Endothelial cell of umbilical vein (primary cell): ENCODE measurements around the gene AK9. TPM values are rescaled to one million over a fixed set of nuclear protein-coding genes. Genes with fewer than 3 reads are reported as not detected.

Source experiments
- BruUV-seq: library from RNA; stranded (reverse); fragments of 400-500 nt; replicated peaks from 2 replicates; lab custom pipeline; 2021; lab: Mats Ljungman, UMichigan
- CTCF ChIA-PET: fragments of 300-600, 350-600 bp; sonication (Branson Sonifier 250); formaldehyde crosslinking; loops from one replicate; lab custom pipeline; 2021; ENCODE audit warnings: antibody characterized with exemption, inconsistent platforms; lab: Charles Lee
- POLR2A ChIA-PET: fragments of 300-600, 350-600 bp; sonication (Branson Sonifier 250); formaldehyde crosslinking; loops from one replicate; lab custom pipeline; 2021; ENCODE audit warnings: antibody characterized with exemption, inconsistent platforms; lab: Charles Lee
- DNase-seq: peaks from one replicate; pipeline ENCODE4 v3.0.0-alpha.2; 2011; ENCODE audit warnings: low read depth, low spot score
- FAIRE-seq: peaks from 2 replicates; lab custom pipeline; 2011; peaks lifted over from hg19 to GRCh38; lab: Jason Lieb, UNC
- H2AFZ ChIP-seq: 2 replicates; pipeline ENCODE4 v1.6.0; 2012; ENCODE audit warnings: low read depth, low read length, control low read depth, inconsistent platforms
- H3K27ac ChIP-seq: 2 replicates; pipeline ENCODE4 v1.5.1; 2011; ENCODE audit warnings: low read depth, mild to moderate bottlenecking, control low read depth, low read length, moderate library complexity; ENCODE audit not compliant: insufficient read depth
- H3K27me3 ChIP-seq, 2 experiments: 2 replicates each; pipeline versions ENCODE4 v1.6.0 to v1.6.1; 2011; ENCODE audit warnings: low read length in 2 of 2, mixed read lengths in 1 of 2; ENCODE audit not compliant: control insufficient read depth in 2 of 2, insufficient read depth in 2 of 2
- H3K36me3 ChIP-seq, 2 experiments: 2 replicates in 1 of 2; 3 replicates in 1 of 2; pipeline ENCODE4 v1.5.1; 2011; ENCODE audit warnings: low read length in 2 of 2, mild to moderate bottlenecking in 1 of 2, moderate library complexity in 1 of 2; ENCODE audit not compliant: control insufficient read depth in 2 of 2, insufficient read depth in 2 of 2; ENCODE audit errors: extremely low read depth in 1 of 2
- H3K4me1 ChIP-seq: 3 replicates; pipeline ENCODE4 v1.5.1; 2011; ENCODE audit warnings: mild to moderate bottlenecking, low read length; ENCODE audit not compliant: control insufficient read depth, insufficient read depth; ENCODE audit errors: extremely low read depth
- H3K4me2 ChIP-seq: 2 replicates; pipeline ENCODE4 v1.6.1; 2011; ENCODE audit warnings: low read length, control low read depth, mixed read lengths; ENCODE audit not compliant: insufficient read depth
- H3K4me3 ChIP-seq, 3 experiments: fragments of 200-600 bp in 1 of 3; sonication (generic), shearing (Covaris generic) in 1 of 3; replicated peaks in 1 of 3; 2 replicates each; pipeline ENCODE4 v1.5.1; 2011 to 2016; ENCODE audit warnings: control low read depth in 3 of 3, low read length in 3 of 3, mild to moderate bottlenecking in 2 of 3, inconsistent platforms in 1 of 3, low read depth in 1 of 3, moderate library complexity in 1 of 3; ENCODE audit not compliant: insufficient read depth in 1 of 3
- H3K79me2 ChIP-seq: 2 replicates; pipeline ENCODE4 v1.6.0; 2012; ENCODE audit warnings: low read length, inconsistent platforms; ENCODE audit not compliant: control insufficient read depth, insufficient read depth
- H3K9ac ChIP-seq: replicated peaks from 2 replicates; pipeline ENCODE3; 2011; ENCODE audit warnings: low read length, control low read depth; ENCODE audit not compliant: insufficient read depth; ENCODE audit errors: extremely low read depth
- H3K9me1 ChIP-seq: replicated peaks from 3 replicates; pipeline ENCODE4 v1.6.0; 2011; ENCODE audit warnings: mild to moderate bottlenecking, low read length; ENCODE audit not compliant: control insufficient read depth, insufficient read depth; ENCODE audit errors: extremely low read depth
- H3K9me3 ChIP-seq: replicated peaks from 2 replicates; pipeline ENCODE4 v1.5.1; 2012; ENCODE audit warnings: low read length, inconsistent platforms; ENCODE audit not compliant: control insufficient read depth, insufficient read depth
- H4K20me1 ChIP-seq: replicated peaks from 2 replicates; pipeline ENCODE3; 2011; ENCODE audit warnings: mild to moderate bottlenecking, low read length; ENCODE audit not compliant: control insufficient read depth, insufficient read depth; ENCODE audit errors: extremely low read depth
- CTCF ChIP-seq, 2 donors: IDR thresholded peaks; 1 replicate in 1 of 2; 2 replicates in 1 of 2; pipeline ENCODE4 v1.5.1; 2011; ENCODE audit warnings: low read length in 2 of 2, mild to moderate bottlenecking in 2 of 2, moderate library complexity in 2 of 2, control low read depth in 1 of 2, inconsistent platforms in 1 of 2, low read depth in 1 of 2; ENCODE audit not compliant: insufficient read depth in 1 of 2; ENCODE audit errors: extremely low read depth in 1 of 2
- EZH2 ChIP-seq: IDR thresholded peaks from 2 replicates; pipeline ENCODE4 v1.6.1; 2012; ENCODE audit warnings: borderline replicate concordance, low read depth, mild to moderate bottlenecking, moderate library complexity, low read length, inconsistent platforms; ENCODE audit not compliant: severe bottlenecking
- FOS ChIP-seq: IDR thresholded peaks from 2 replicates; pipeline ENCODE4 v1.6.1; 2011; ENCODE audit warnings: mild to moderate bottlenecking, low read length, moderate library complexity, borderline replicate concordance; ENCODE audit not compliant: insufficient read depth
- GATA2 ChIP-seq: IDR thresholded peaks from 2 replicates; pipeline ENCODE4 v1.7.0; 2011; ENCODE audit warnings: low read depth, mild to moderate bottlenecking, moderate library complexity, mixed read lengths, low read length; ENCODE audit not compliant: insufficient read length, insufficient read depth
- JUN ChIP-seq: IDR thresholded peaks from 2 replicates; pipeline ENCODE4 v1.6.1; 2011; ENCODE audit warnings: borderline replicate concordance, low read depth; ENCODE audit not compliant: insufficient read length, insufficient read depth
- MAX ChIP-seq: IDR thresholded peaks from 2 replicates; pipeline ENCODE4 v1.6.1; 2011; ENCODE audit not compliant: insufficient read depth, insufficient read length
- MYC ChIP-seq: IDR thresholded peaks from one replicate; pipeline ENCODE4 v1.6.1; 2011; ENCODE audit warnings: mild to moderate bottlenecking, low read depth, low read length
- POLR2A ChIP-seq: IDR thresholded peaks from 2 replicates; pipeline ENCODE4 v1.6.1; 2012; ENCODE audit warnings: low read depth, mild to moderate bottlenecking, control low read depth, low read length
- POLR2AphosphoS5 ChIP-seq: IDR thresholded peaks from 2 replicates; pipeline ENCODE4 v1.6.1; 2012; ENCODE audit warnings: low read depth, mild to moderate bottlenecking, control low read depth, low read length, moderate library complexity; ENCODE audit not compliant: insufficient read depth
- dilution Hi-C: fragments of 300-500 bp; cut with MboI; formaldehyde crosslinking; loops from one replicate; pipeline ENCODE4 v1.15.0; 2019; ENCODE audit warnings: low sequenced_read_pairs; ENCODE audit not compliant: extremely low pct_ligation_motif_present
- intact Hi-C: fragments of 100-400 bp; cut with micrococcal nuclease; formaldehyde crosslinking; loops from one replicate; pipeline ENCODE4 v1.10.0; 2022
- polyA plus RNA-seq, 4 experiments: library from polyadenylated mRNA; depleted of rRNA in 3 of 4; stranded (reverse) in 3 of 4; unstranded in 1 of 4; fragments of >200 nt; gene quantifications; 2 replicates each; pipeline versions ENCODE4 v1.2.1 to v1.2.3, GENCODE V29; 2011 to 2012; ENCODE audit warnings: missing spikeins in 1 of 4
- total RNA-seq: library from RNA; stranded (reverse); gene quantifications from 2 replicates; pipeline ENCODE4 v1.2.3, GENCODE V29; 2021

Gene AK9
- total and polyA plus RNA-seq, 2 donors (not counting 3 experiments of a cell fraction or from before 2014, with no cell fraction given) = 1.4 to 3.2 TPM

- no peak overlapping the region for H3K9ac ChIP-seq
- H3K4me1 ChIP-seq = no peaks in the 10 kb centered on the region
- no TSS peak for BruUV-seq
- ChIA-PET POLR2A (no interaction called here), CTCF (interaction anchor here (3.4 to 5.2 kb wide), 2 partner anchors 10 to 325 kb away, joined by 21 to 36 read pairs; no protein-coding TSS in a partner anchor)
- no peak for DNase-seq
- FAIRE-seq = no peak
- no peaks in the 10 kb centered on the region for H3K9me1 ChIP-seq
- intact Hi-C loops (no loop called here), dilution Hi-C loops (no loop called here)
- no peak overlapping the region for H3K4me2 ChIP-seq
- H4K20me1 ChIP-seq = no peaks in the 10 kb centered on the region
- no peaks in the 10 kb centered on the region for H3K27me3 ChIP-seq
- no peaks in the 10 kb centered on the region for H3K36me3 ChIP-seq
- H3K4me3 ChIP-seq = no peak overlapping the region
- no peak overlapping the region for H2AFZ ChIP-seq
- TF ChIP-seq JUN = no peak
- no peak for TF ChIP-seq EZH2
- TF ChIP-seq FOS = no peak
- no peak for TF ChIP-seq MYC
- no peak for TF ChIP-seq GATA2
- TF ChIP-seq MAX = no peak
- no peak for TF ChIP-seq POLR2AphosphoS5
- TF ChIP-seq CTCF (IDR thresholded peaks at IDR 0.05; ENCODE audit: extremely low read depth in 1 of 2, insufficient read depth in 1 of 2, low read depth in 1 of 2, low read length in 2 of 2) = no peak
- no peak for TF ChIP-seq POLR2A
- no peak overlapping the region for H3K27ac ChIP-seq
- H3K79me2 ChIP-seq = peaks cover 2% of the 10 kb centered on the region
- no peaks in the 10 kb centered on the region for H3K9me3 ChIP-seq
These were observed 23.2 kb upstream of the AK9 start for GRCh38 chr6:109714166-109714565.
